HEK293T (cell line): ENCODE results near the gene GRK6.

Experiments used
- BHLHE40 ChIP-seq: fragments of 450-650 bp; IDR thresholded peaks from 2 replicates; pipeline ENCODE4 v1.6.1; 2016; ENCODE audit warnings: mild to moderate bottlenecking, moderate library complexity, borderline replicate concordance
- FOXA1 ChIP-seq: fragments of 450-650 bp; IDR thresholded peaks from 2 replicates; pipeline ENCODE4 v1.6.1; 2016; ENCODE audit warnings: mild to moderate bottlenecking

- TF ChIP-seq FOXA1 (no peak), BHLHE40 (no peak)
Measured at GRCh38 chr5:177459357-177459756, 32.9 kb downstream of the GRK6 start.
